Cardiac fibroblast (primary cell): Measurements from ENCODE around the gene EPC1.
A peak's percentile ranks its signal among the peaks of the same experiment; 100 is the strongest.

Experiments used
- DNase-seq, 2 donors: peaks; one replicate each; pipeline versions ENCODE4 v3.0.0 to v3.0.0-alpha.2; 2010; ENCODE audit warnings: low read depth in 2 of 2
- H3K4me3 ChIP-seq, 2 donors: replicated peaks in 1 of 2; 1 replicate in 1 of 2; 2 replicates in 1 of 2; pipeline ENCODE4 v1.5.1; 2011; ENCODE audit warnings: low read depth in 2 of 2, low read length in 2 of 2, mild to moderate bottlenecking in 2 of 2, moderate library complexity in 1 of 2
- CTCF ChIP-seq: IDR thresholded peaks from one replicate; pipeline ENCODE4 v1.5.1; 2011; ENCODE audit warnings: low read depth, mild to moderate bottlenecking, low read length, inconsistent platforms

EPC1 gene

GRCh38 chr10:32337350-32337749, 9.6 kb downstream of the EPC1 start:
- no peak for TF ChIP-seq CTCF
- DNase-seq: no peak
- H3K4me3 ChIP-seq: no peak overlapping the region

- no peak overlapping the region for H3K4me3 ChIP-seq
- DNase-seq: no peak
- no peak for TF ChIP-seq CTCF
These were observed 13.1 kb downstream of the EPC1 start for GRCh38 chr10:32333849-32334248.

GRCh38 chr10:32332299-32332750, 14.6 kb downstream of the EPC1 start:
- no peak overlapping the region for H3K4me3 ChIP-seq
- DNase-seq: peak; percentile 19 to 50
- no peak for TF ChIP-seq CTCF

GRCh38 chr10:32331606-32332005, 15.4 kb downstream of the EPC1 start:
- TF ChIP-seq CTCF: no peak
- no peak for DNase-seq
- H3K4me3 ChIP-seq: no peak overlapping the region

- TF ChIP-seq CTCF: no peak
- no peak overlapping the region for H3K4me3 ChIP-seq
- no peak for DNase-seq
These were observed 16.7 kb downstream of the EPC1 start for GRCh38 chr10:32330214-32330613.

GRCh38 chr10:32329061-32329460, 17.9 kb downstream of the EPC1 start:
- no peak overlapping the region for H3K4me3 ChIP-seq
- no peak for TF ChIP-seq CTCF
- DNase-seq: no peak

- no peak overlapping the region for H3K4me3 ChIP-seq
- no peak for DNase-seq
- TF ChIP-seq CTCF: no peak
These were observed 18.5 kb downstream of the EPC1 start for GRCh38 chr10:32328499-32328898.
